H1 (cell line): Measurements from ENCODE around the gene MCCC1. TPM values are rescaled to one million over a fixed set of nuclear protein-coding genes. Genes with fewer than 3 reads are reported as not detected.

ENCODE experiments used
- CTCF ChIA-PET: fragments of 300-600 bp; sonication (Branson Sonifier 250); formaldehyde crosslinking; loops from one replicate; lab custom pipeline; 2021; ENCODE audit not compliant: partially characterized antibody; lab: Charles Lee
- POLR2A ChIA-PET: fragments of 300-600 bp; sonication (Branson Sonifier 250); formaldehyde crosslinking; loops from one replicate; lab custom pipeline; 2021; ENCODE audit warnings: inconsistent platforms; ENCODE audit not compliant: partially characterized antibody; lab: Charles Lee
- DNase-seq, 2 experiments: peaks; one replicate each; pipeline versions ENCODE4 v3.0.0 to v3.0.0-alpha.2; 2010 to 2022; ENCODE audit warnings: low spot score in 2 of 2, low read depth in 1 of 2, mixed read lengths in 1 of 2
- FAIRE-seq: peaks from 2 replicates; lab custom pipeline; 2011; peaks lifted over from hg19 to GRCh38; lab: Jason Lieb, UNC
- H2AFZ ChIP-seq: 2 replicates; pipeline ENCODE4 v1.8.1; 2012; ENCODE audit warnings: low read length, inconsistent platforms
- H2AK5ac ChIP-seq: 2 replicates; pipeline ENCODE4 v1.6.1; 2013; ENCODE audit warnings: low read depth, low read length
- H2BK120ac ChIP-seq: replicated peaks from 2 replicates; pipeline ENCODE3; 2013; ENCODE audit warnings: low read depth, low read length, inconsistent platforms
- H2BK12ac ChIP-seq: 2 replicates; pipeline ENCODE4 v1.6.1; 2013; ENCODE audit warnings: low read depth, low read length
- H2BK15ac ChIP-seq: 2 replicates; pipeline ENCODE4 v1.6.1; 2013; ENCODE audit warnings: low read length
- H2BK20ac ChIP-seq: 2 replicates; pipeline ENCODE4 v1.6.1; 2013; ENCODE audit warnings: low read length
- H2BK5ac ChIP-seq: 2 replicates; pipeline ENCODE4 v1.6.1; 2013; ENCODE audit warnings: low read depth, low read length
- H3K14ac ChIP-seq: 2 replicates; pipeline ENCODE4 v1.6.1; 2013; ENCODE audit warnings: inconsistent platforms; ENCODE audit not compliant: insufficient read length
- H3K18ac ChIP-seq: 2 replicates; pipeline ENCODE4 v1.6.1; 2013; ENCODE audit warnings: low read length; ENCODE audit errors: extremely low read depth
- H3K23ac ChIP-seq: 2 replicates; pipeline ENCODE4 v1.6.1; 2013; ENCODE audit warnings: inconsistent platforms; ENCODE audit not compliant: insufficient read length
- H3K23me2 ChIP-seq: 2 replicates; pipeline ENCODE4 v1.6.1; 2013; ENCODE audit warnings: low read depth, low read length
- H3K27ac ChIP-seq: 2 replicates; pipeline ENCODE4 v1.6.1; 2011; ENCODE audit warnings: low read depth, low read length, inconsistent platforms
- H3K27me3 ChIP-seq, 4 experiments: replicated peaks in 1 of 4; 1 replicate in 1 of 4; 2 replicates in 3 of 4; pipeline versions ENCODE4 v1.6.1 to v1.8.1; 2011 to 2013; ENCODE audit warnings: low read length in 3 of 4, mild to moderate bottlenecking in 3 of 4, inconsistent platforms in 2 of 4, mixed read lengths in 2 of 4, moderate library complexity in 1 of 4; ENCODE audit not compliant: control insufficient read depth in 3 of 4, insufficient read depth in 3 of 4; ENCODE audit errors: extremely low read depth in 1 of 4
- H3K36me3 ChIP-seq, 4 experiments: 2 replicates each; pipeline versions ENCODE4 v1.6.1 to v1.8.1; 2011 to 2013; ENCODE audit warnings: mild to moderate bottlenecking in 4 of 4, low read length in 3 of 4, moderate library complexity in 2 of 4, control low read depth in 1 of 4, inconsistent platforms in 1 of 4; ENCODE audit not compliant: insufficient read depth in 4 of 4, control insufficient read depth in 2 of 4
- H3K4ac ChIP-seq: replicated peaks from 2 replicates; pipeline ENCODE3; 2013; ENCODE audit warnings: low read length, low read depth, mixed read lengths, inconsistent platforms; ENCODE audit not compliant: insufficient read length
- H3K4me1 ChIP-seq, 4 experiments: replicated peaks in 1 of 4; 1 replicate in 1 of 4; 2 replicates in 3 of 4; pipeline versions ENCODE4 v1.6.1 to v1.8.1; 2011 to 2013; ENCODE audit warnings: low read length in 3 of 4, inconsistent platforms in 2 of 4, mixed read lengths in 1 of 4; ENCODE audit not compliant: insufficient read depth in 4 of 4, control insufficient read depth in 3 of 4
- H3K4me2 ChIP-seq, 2 experiments: 2 replicates each; pipeline versions ENCODE4 v1.6.1 to v1.8.1; 2011 to 2013; ENCODE audit warnings: low read depth in 2 of 2, low read length in 2 of 2, control low read depth in 1 of 2, inconsistent platforms in 1 of 2, mild to moderate bottlenecking in 1 of 2; ENCODE audit not compliant: insufficient read depth in 1 of 2
- H3K4me3 ChIP-seq, 4 experiments: fragments of 200-600, 300-600 bp in 1 of 4; sonication (generic), shearing (Covaris generic), sonication (Bioruptor Twin) in 1 of 4; 2 replicates each; pipeline versions ENCODE4 v1.5.1 to v1.8.1; 2011 to 2016; ENCODE audit warnings: low read length in 4 of 4, low read depth in 3 of 4, control low read depth in 2 of 4, inconsistent platforms in 2 of 4, mild to moderate bottlenecking in 2 of 4, mixed read lengths in 1 of 4, moderate library complexity in 1 of 4; ENCODE audit not compliant: insufficient read depth in 2 of 4; ENCODE audit errors: extremely low read depth in 1 of 4
- H3K56ac ChIP-seq: replicated peaks from 2 replicates; pipeline ENCODE3; 2013; ENCODE audit warnings: low read depth, mild to moderate bottlenecking, mixed read lengths, low read length, inconsistent platforms; ENCODE audit not compliant: insufficient read length
- H3K79me1 ChIP-seq: 2 replicates; pipeline ENCODE4 v1.6.1; 2013; ENCODE audit warnings: low read depth, low read length, control low read depth
- H3K79me2 ChIP-seq, 2 experiments: 2 replicates each; pipeline versions ENCODE4 v1.6.1 to v1.8.1; 2012 to 2013; ENCODE audit warnings: low read length in 2 of 2, mild to moderate bottlenecking in 2 of 2, inconsistent platforms in 1 of 2; ENCODE audit not compliant: insufficient read depth in 2 of 2, control insufficient read depth in 1 of 2
- H3K9ac ChIP-seq, 4 experiments: replicated peaks in 1 of 4; 1 replicate in 1 of 4; 2 replicates in 3 of 4; pipeline versions ENCODE4 v1.6.1 to v1.8.1; 2011 to 2013; ENCODE audit warnings: low read depth in 3 of 4, low read length in 3 of 4, control low read depth in 2 of 4, mild to moderate bottlenecking in 2 of 4, moderate library complexity in 2 of 4, inconsistent platforms in 1 of 4; ENCODE audit errors: extremely low read depth in 1 of 4
- H3K9me3 ChIP-seq, 2 experiments: 2 replicates each; pipeline versions ENCODE4 v1.6.1 to v1.8.1; 2012 to 2013; ENCODE audit warnings: mild to moderate bottlenecking in 2 of 2, moderate library complexity in 2 of 2, control low read depth in 1 of 2, inconsistent platforms in 1 of 2, low read depth in 1 of 2, low read length in 1 of 2, mixed read lengths in 1 of 2; ENCODE audit not compliant: insufficient read depth in 2 of 2
- H4K20me1 ChIP-seq, 2 experiments: replicated peaks in 1 of 2; 2 replicates each; pipeline versions ENCODE3 to v1.8.1; 2011 to 2013; ENCODE audit warnings: inconsistent platforms in 2 of 2, low read length in 2 of 2, mild to moderate bottlenecking in 1 of 2; ENCODE audit not compliant: insufficient read depth in 2 of 2, control insufficient read depth in 1 of 2
- H4K5ac ChIP-seq: 2 replicates; pipeline ENCODE4 v1.6.1; 2013; ENCODE audit warnings: low read length, low read depth, mixed read lengths, inconsistent platforms; ENCODE audit not compliant: insufficient read length
- H4K8ac ChIP-seq: 2 replicates; pipeline ENCODE4 v1.8.0; 2013; ENCODE audit warnings: mild to moderate bottlenecking, moderate library complexity, low read length, inconsistent platforms; ENCODE audit not compliant: insufficient read depth; ENCODE audit errors: extremely low read depth
- H4K91ac ChIP-seq: replicated peaks from 2 replicates; pipeline ENCODE3; 2013; ENCODE audit warnings: low read length, mixed read lengths, inconsistent platforms; ENCODE audit not compliant: insufficient read length
- FOSL1 ChIP-seq: IDR thresholded peaks from 2 replicates; pipeline ENCODE4 v1.6.1; 2011; ENCODE audit warnings: mild to moderate bottlenecking, low read depth, low read length, moderate library complexity; ENCODE audit not compliant: insufficient read depth
- SAP30 ChIP-seq: fragments of 300-600 bp; sonication (generic); IDR thresholded peaks from 2 replicates; pipeline ENCODE4 v1.7.1; 2012; ENCODE audit warnings: low read length, moderate library complexity, mild to moderate bottlenecking, inconsistent platforms; ENCODE audit not compliant: insufficient read depth, insufficient replicate concordance
- SIRT6 ChIP-seq: IDR thresholded peaks from one replicate; pipeline ENCODE4 v1.7.1; 2012; ENCODE audit warnings: low read length, inconsistent platforms
- TAF1 ChIP-seq: IDR thresholded peaks from 2 replicates; pipeline ENCODE4 v1.6.1; 2011; ENCODE audit warnings: mild to moderate bottlenecking, low read depth, low read length
- WGBS, 2 experiments: shearing (Covaris generic) in 1 of 2; methylation state at CpG; one replicate each; pipeline versions ENCODE4 v1.1.6 to v1.1.7; 2013 to 2015; ENCODE audit warnings: low lambda C conversion rate in 2 of 2, mixed read lengths in 2 of 2, inconsistent platforms in 1 of 2, low coverage in 1 of 2, missing lambda C conversion rate in 1 of 2; ENCODE audit not compliant: insufficient replicate concordance in 2 of 2, insufficient coverage in 1 of 2, insufficient read length in 1 of 2; ENCODE audit errors: extremely low coverage in 1 of 2, missing lambda C conversion rate in 1 of 2; 5-methylcytosine and 5-hydroxymethylcytosine counted together
- polyA plus RNA-seq, 7 experiments: library from polyadenylated mRNA; depleted of rRNA in 3 of 7; stranded (reverse) in 5 of 7; unstranded in 2 of 7; fragments of >200 nt in 5 of 7; fragments of 200-250 nt in 2 of 7; gene quantifications; 1 replicate in 5 of 7; 2 replicates in 1 of 7; 4 replicates in 1 of 7; pipeline versions ENCODE4 v1.2.1 to v1.2.3, GENCODE V29; 2011 to 2013; ENCODE audit warnings: missing spikeins in 2 of 7, mixed read lengths in 2 of 7
- total RNA-seq: library from RNA; stranded (reverse); fragmentation: NEBNext Ultra II Directional; extraction: Animal tissue kit (Norgen Biotek cat#: 25700); gene quantifications from 2 replicates; pipeline ENCODE4 v1.2.1, GENCODE V29; 2021
- TF ChIP-seq, protein P1 (sequence below): IDR thresholded peaks from 2 replicates; pipeline ENCODE4 v1.6.1; 2012; ENCODE audit warnings: low read length, inconsistent platforms

The MCCC1 gene
- total and polyA plus RNA-seq, 2 of the 8 experiments (the other 6 are each of a cell fraction or from before 2014, with no cell fraction given) = 10.8 to 21.5 TPM

GRCh38 chr3:183092256-183092655 is 7.0 kb downstream of the MCCC1 start:
- H3K56ac ChIP-seq = no peak overlapping the region
- H3K79me1 ChIP-seq = peaks cover 3% of the 10 kb centered on the region; the same call in 1 of the 2 replicates
- WGBS, 2 experiments = 92% methylated on average over 8 of the region's 8 CpGs; no CpG with 5 or more reads in 1 of the 2 experiments
- no peak overlapping the region for H3K14ac ChIP-seq
- H3K27ac ChIP-seq = no peak overlapping the region
- no peak overlapping the region for H4K91ac ChIP-seq
- no peak overlapping the region for H3K9ac ChIP-seq
- peaks cover 0 to 2% of the 10 kb centered on the region in 2 experiments for H4K20me1 ChIP-seq
- no peak overlapping the region for H2BK120ac ChIP-seq
- no peak overlapping the region for H3K4ac ChIP-seq
- no peak overlapping the region for H3K18ac ChIP-seq
- DNase-seq (no peak), FAIRE-seq (no peak)
- no peak overlapping the region for H3K4me3 ChIP-seq
- no peaks in the 10 kb centered on the region for H3K9me3 ChIP-seq
- no peaks in the 10 kb centered on the region for H3K23me2 ChIP-seq
- H4K8ac ChIP-seq = no peak overlapping the region
- H2AFZ ChIP-seq = no peak overlapping the region
- H4K5ac ChIP-seq = no peak overlapping the region
- H2BK5ac ChIP-seq = no peak overlapping the region
- H3K4me2 ChIP-seq = no peak overlapping the region
- H2BK15ac ChIP-seq = no peak overlapping the region
- H2BK20ac ChIP-seq = no peak overlapping the region
- ChIA-PET POLR2A (no interaction called here), CTCF (interaction anchor here (0.6 kb wide), 1 partner anchor 25 kb away, joined by 3 read pairs; no protein-coding TSS in a partner anchor)
- no peak overlapping the region for H2BK12ac ChIP-seq
- H3K23ac ChIP-seq = no peak overlapping the region
- no peak overlapping the region for H2AK5ac ChIP-seq
- peaks cover 2 to 21% (median 13%) of the 10 kb centered on the region in 4 experiments; a peak in 5 of 8 replicates for H3K36me3 ChIP-seq
- no peaks in the 10 kb centered on the region for H3K4me1 ChIP-seq
- TF ChIP-seq FOSL1 (no peak), SIRT6 (no peak), SAP30 (no peak), TAF1 (no peak)
- TF ChIP-seq, protein P1, sequence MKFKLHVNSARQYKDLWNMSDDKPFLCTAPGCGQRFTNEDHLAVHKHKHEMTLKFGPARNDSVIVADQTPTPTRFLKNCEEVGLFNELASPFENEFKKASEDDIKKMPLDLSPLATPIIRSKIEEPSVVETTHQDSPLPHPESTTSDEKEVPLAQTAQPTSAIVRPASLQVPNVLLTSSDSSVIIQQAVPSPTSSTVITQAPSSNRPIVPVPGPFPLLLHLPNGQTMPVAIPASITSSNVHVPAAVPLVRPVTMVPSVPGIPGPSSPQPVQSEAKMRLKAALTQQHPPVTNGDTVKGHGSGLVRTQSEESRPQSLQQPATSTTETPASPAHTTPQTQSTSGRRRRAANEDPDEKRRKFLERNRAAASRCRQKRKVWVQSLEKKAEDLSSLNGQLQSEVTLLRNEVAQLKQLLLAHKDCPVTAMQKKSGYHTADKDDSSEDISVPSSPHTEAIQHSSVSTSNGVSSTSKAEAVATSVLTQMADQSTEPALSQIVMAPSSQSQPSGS = no peak
- no peaks in the 10 kb centered on the region for H3K27me3 ChIP-seq
- 0 out of 4 replicates have a peak, but pooled peaks cover 0 to 7% of the 10 kb centered on the region in 2 experiments for H3K79me2 ChIP-seq
